GM19240 (cell line): ENCODE measurements around the gene BAX.

Source experiments
- DNase-seq: peaks from one replicate; pipeline ENCODE4 v3.0.0; 2011; ENCODE audit warnings: low spot score; ENCODE audit not compliant: insufficient read length

Gene BAX

GRCh38 chr19:48985711-48986110 lies 31.0 kb downstream of the BAX start:
- no peak for DNase-seq

GRCh38 chr19:48986211-48986610 lies 31.5 kb downstream of the BAX start:
- no peak for DNase-seq

- DNase-seq = no peak
Measured at GRCh38 chr19:48987323-48987722, 32.6 kb downstream of the BAX start.

GRCh38 chr19:48988286-48988685 lies 33.6 kb downstream of the BAX start:
- no peak for DNase-seq

- DNase-seq = no peak
Measured at GRCh38 chr19:48988860-48989259, 34.2 kb downstream of the BAX start.

- DNase-seq = no peak
Measured at GRCh38 chr19:48989701-48990291, 35.1 kb downstream of the BAX start.

- no peak for DNase-seq
Measured at GRCh38 chr19:48990400-48990799, 35.7 kb downstream of the BAX start.

GRCh38 chr19:48991011-48991609 lies 36.4 kb downstream of the BAX start:
- no peak for DNase-seq

GRCh38 chr19:48991873-48992580 lies 37.4 kb downstream of the BAX start:
- no peak for DNase-seq

GRCh38 chr19:48992581-48993174 lies 38.0 kb downstream of the BAX start:
- no peak for DNase-seq

- peak; percentile 98 for DNase-seq
Measured at GRCh38 chr19:48993175-48994034, 38.7 kb downstream of the BAX start, which contains the start of the genes GYS1 and RUVBL2. GYS1 (minus strand) TSS chr19:48993309; CDS start chr19:48993112, 197 bp downstream. RUVBL2 (plus strand) TSS chr19:48993887; CDS start chr19:48993912, 25 bp downstream.

- no peak for DNase-seq
Measured at GRCh38 chr19:48994035-48994386, 39.3 kb downstream of the BAX start.

- DNase-seq = no peak
Measured at GRCh38 chr19:48997972-48998371, 43.3 kb downstream of the BAX start.

- no peak for DNase-seq
Measured at GRCh38 chr19:48999481-49000325, 45.0 kb downstream of the BAX start.

- DNase-seq = no peak
Measured at GRCh38 chr19:49004133-49004532, 49.5 kb downstream of the BAX start.

- no peak for DNase-seq
Measured at GRCh38 chr19:49004964-49005614, 50.4 kb downstream of the BAX start.

GRCh38 chr19:49006905-49007304 lies 52.2 kb downstream of the BAX start:
- no peak for DNase-seq

GRCh38 chr19:49009828-49010227 lies 55.2 kb downstream of the BAX start:
- no peak for DNase-seq

GRCh38 chr19:49010453-49010852 lies 55.8 kb downstream of the BAX start:
- DNase-seq = no peak

GRCh38 chr19:49011194-49011593 lies 56.5 kb downstream of the BAX start:
- no peak for DNase-seq
